ENCODE measurements around the gene KRTAP4-11.
"Not testable (repeated sequence)": the region's sequence is repeated elsewhere in the genome, so short reads cannot be mapped to it uniquely, and the experiment has no call there.

GRCh38 chr17:41083427-41083826, 34.7 kb downstream of the KRTAP4-11 start:
- not testable (repeated sequence) for TF ChIP-seq CTCF (IDR thresholded peaks at IDR 0.05; ENCODE audit: low read depth, low read length, poor library complexity, severe bottlenecking); EZH2phosphoT487 (IDR thresholded peaks at IDR 0.05; ENCODE audit: borderline replicate concordance, low read length)

Measured in DOHH2 (cell line).